Measurements from ENCODE around the gene STXBP3. TPM values are rescaled to one million over a fixed set of nuclear protein-coding genes. Genes with fewer than 3 reads are reported as not detected.

STXBP3 gene
- total RNA-seq, 1 experiment from 2014 or later, result 30.3 TPM

GRCh38 chr1:108845446-108845845 is 99.0 kb downstream of the STXBP3 start:
- no TSS peak for BruUV-seq (replicated peaks)
- no peak for TF ChIP-seq CTCF (IDR thresholded peaks at IDR 0.05; ENCODE audit: unreplicated experiment)
- CTCF ChIA-PET, result no interaction called here
- Mint-ChIP-seq H3K4me3 (ENCODE audit: low read depth, unreplicated experiment) (no peak overlapping the region), H3K27ac (ENCODE audit: unreplicated experiment) (no peak overlapping the region), H3K27me3 (ENCODE audit: unreplicated experiment) (peaks cover 27% of the 10 kb centered on the region), H3K4me1 (ENCODE audit: low read depth, unreplicated experiment) (no peaks in the 10 kb centered on the region), H3K36me3 (ENCODE audit: insufficient read depth, unreplicated experiment) (no peaks in the 10 kb centered on the region), H3K9me3 (ENCODE audit: low read depth, unreplicated experiment) (no peaks in the 10 kb centered on the region)
- intact Hi-C loops (cut with micrococcal nuclease; ENCODE audit: unreplicated experiment), result no loop called here
- DNase-seq, result no peak

GRCh38 chr1:108845991-108846390 is 99.5 kb downstream of the STXBP3 start:
- H3K4me3 Mint-ChIP-seq (ENCODE audit: low read depth, unreplicated experiment), result no peak overlapping the region
- no peaks in the 10 kb centered on the region for H3K4me1 Mint-ChIP-seq (ENCODE audit: low read depth, unreplicated experiment)
- no peak for DNase-seq
- H3K27ac Mint-ChIP-seq (ENCODE audit: unreplicated experiment), result no peak overlapping the region
- TF ChIP-seq CTCF (IDR thresholded peaks at IDR 0.05; ENCODE audit: unreplicated experiment), result no peak
- CTCF ChIA-PET, result no interaction called here
- no TSS peak for BruUV-seq (replicated peaks)
- no peaks in the 10 kb centered on the region for H3K9me3 Mint-ChIP-seq (ENCODE audit: low read depth, unreplicated experiment)
- H3K36me3 Mint-ChIP-seq (ENCODE audit: insufficient read depth, unreplicated experiment), result no peaks in the 10 kb centered on the region
- peaks cover 27% of the 10 kb centered on the region for H3K27me3 Mint-ChIP-seq (ENCODE audit: unreplicated experiment)
- intact Hi-C loops (cut with micrococcal nuclease; ENCODE audit: unreplicated experiment), result no loop called here

GRCh38 chr1:108847494-108847893 is 101.0 kb downstream of the STXBP3 start:
- Mint-ChIP-seq H3K9me3 (ENCODE audit: low read depth, unreplicated experiment) (no peaks in the 10 kb centered on the region), H3K4me3 (ENCODE audit: low read depth, unreplicated experiment) (no peak overlapping the region), H3K36me3 (ENCODE audit: insufficient read depth, unreplicated experiment) (no peaks in the 10 kb centered on the region)

GRCh38 chr1:108848806-108849205 is 102.3 kb downstream of the STXBP3 start:
- Mint-ChIP-seq H3K36me3 (ENCODE audit: insufficient read depth, unreplicated experiment) (no peaks in the 10 kb centered on the region), H3K4me3 (ENCODE audit: low read depth, unreplicated experiment) (no peak overlapping the region), H3K4me1 (ENCODE audit: low read depth, unreplicated experiment) (no peaks in the 10 kb centered on the region), H3K27ac (ENCODE audit: unreplicated experiment) (no peak overlapping the region), H3K27me3 (ENCODE audit: unreplicated experiment) (peaks cover 27% of the 10 kb centered on the region), H3K9me3 (ENCODE audit: low read depth, unreplicated experiment) (no peaks in the 10 kb centered on the region)
- CTCF ChIA-PET, result interaction anchor here (0.6 to 0.7 kb wide), 2 partner anchors 13 to 32 kb away, joined by 3 to 4 read pairs; no protein-coding TSS in a partner anchor
- no TSS peak for BruUV-seq (replicated peaks)
- no peak for DNase-seq
- intact Hi-C loops (cut with micrococcal nuclease; ENCODE audit: unreplicated experiment), result no loop called here
- no peak for TF ChIP-seq CTCF (IDR thresholded peaks at IDR 0.05; ENCODE audit: unreplicated experiment)

More at GRCh38 chr1:108847494-108847893, 101.0 kb downstream of the STXBP3 start:
- Mint-ChIP-seq H3K27me3 (ENCODE audit: unreplicated experiment) (peaks cover 27% of the 10 kb centered on the region), H3K27ac (ENCODE audit: unreplicated experiment) (no peak overlapping the region), H3K4me1 (ENCODE audit: low read depth, unreplicated experiment) (no peaks in the 10 kb centered on the region)
- CTCF ChIA-PET, result no interaction called here
- BruUV-seq (replicated peaks), result no TSS peak
- intact Hi-C loops (cut with micrococcal nuclease; ENCODE audit: unreplicated experiment), result no loop called here
- no peak for DNase-seq
- TF ChIP-seq CTCF (IDR thresholded peaks at IDR 0.05; ENCODE audit: unreplicated experiment), result no peak
